ENCODE data around the gene GALNTL6. TPM values are rescaled to one million over a fixed set of nuclear protein-coding genes. Genes with fewer than 3 reads are reported as not detected.

GALNTL6 gene
- total RNA-seq, 1 donor from 2014 or later, result not detected

DNA sequence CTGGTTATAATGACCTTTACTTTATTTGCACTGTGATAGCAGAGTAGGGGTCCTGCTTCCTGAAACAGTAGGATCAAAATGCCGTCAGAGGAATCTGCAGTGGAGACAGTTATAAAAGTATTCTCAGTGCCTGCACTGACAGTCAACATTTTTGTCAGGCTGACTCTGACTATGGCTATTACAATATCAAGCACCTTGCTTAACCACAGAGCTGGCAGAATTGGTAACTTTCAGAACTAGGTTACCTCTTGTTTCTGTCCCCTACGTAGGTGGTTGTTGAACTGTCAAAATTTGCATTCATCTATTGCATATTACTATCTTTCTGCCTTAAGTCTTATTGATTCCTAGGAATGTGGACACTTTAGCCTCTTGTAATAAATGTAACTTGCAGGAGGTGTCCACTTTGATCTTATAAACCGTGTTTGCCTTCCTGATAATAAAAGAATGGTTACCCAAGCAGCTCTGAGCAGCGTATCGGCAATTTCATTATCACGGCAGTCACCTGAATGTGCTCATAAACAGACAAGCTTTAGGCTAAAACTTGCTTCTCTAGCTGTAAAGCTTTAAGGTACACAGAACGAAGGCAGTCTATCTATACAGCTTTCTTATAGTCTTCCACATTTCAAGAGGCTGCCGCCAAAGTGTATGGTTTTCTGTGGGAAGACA lies 1002.4 kb downstream of the GALNTL6 start:
- H3K27me3 ChIP-seq, result no peaks in the 10 kb centered on the region
- H3K9me3 ChIP-seq, result no peaks in the 10 kb centered on the region
- TF ChIP-seq, protein P1, sequence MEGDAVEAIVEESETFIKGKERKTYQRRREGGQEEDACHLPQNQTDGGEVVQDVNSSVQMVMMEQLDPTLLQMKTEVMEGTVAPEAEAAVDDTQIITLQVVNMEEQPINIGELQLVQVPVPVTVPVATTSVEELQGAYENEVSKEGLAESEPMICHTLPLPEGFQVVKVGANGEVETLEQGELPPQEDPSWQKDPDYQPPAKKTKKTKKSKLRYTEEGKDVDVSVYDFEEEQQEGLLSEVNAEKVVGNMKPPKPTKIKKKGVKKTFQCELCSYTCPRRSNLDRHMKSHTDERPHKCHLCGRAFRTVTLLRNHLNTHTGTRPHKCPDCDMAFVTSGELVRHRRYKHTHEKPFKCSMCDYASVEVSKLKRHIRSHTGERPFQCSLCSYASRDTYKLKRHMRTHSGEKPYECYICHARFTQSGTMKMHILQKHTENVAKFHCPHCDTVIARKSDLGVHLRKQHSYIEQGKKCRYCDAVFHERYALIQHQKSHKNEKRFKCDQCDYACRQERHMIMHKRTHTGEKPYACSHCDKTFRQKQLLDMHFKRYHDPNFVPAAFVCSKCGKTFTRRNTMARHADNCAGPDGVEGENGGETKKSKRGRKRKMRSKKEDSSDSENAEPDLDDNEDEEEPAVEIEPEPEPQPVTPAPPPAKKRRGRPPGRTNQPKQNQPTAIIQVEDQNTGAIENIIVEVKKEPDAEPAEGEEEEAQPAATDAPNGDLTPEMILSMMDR (IDR thresholded peaks at IDR 0.05), result no peak
- H3K4me1 ChIP-seq, result no peaks in the 10 kb centered on the region
- H3K36me3 ChIP-seq, result no peaks in the 10 kb centered on the region
- intact Hi-C loops (cut with DNase I), result no loop called here
- DNase-seq (ENCODE audit: low spot score in 2 of 2), result no peak
- H3K27ac ChIP-seq, result no peak overlapping the region
- no peak overlapping the region for H3K4me3 ChIP-seq

DNA sequence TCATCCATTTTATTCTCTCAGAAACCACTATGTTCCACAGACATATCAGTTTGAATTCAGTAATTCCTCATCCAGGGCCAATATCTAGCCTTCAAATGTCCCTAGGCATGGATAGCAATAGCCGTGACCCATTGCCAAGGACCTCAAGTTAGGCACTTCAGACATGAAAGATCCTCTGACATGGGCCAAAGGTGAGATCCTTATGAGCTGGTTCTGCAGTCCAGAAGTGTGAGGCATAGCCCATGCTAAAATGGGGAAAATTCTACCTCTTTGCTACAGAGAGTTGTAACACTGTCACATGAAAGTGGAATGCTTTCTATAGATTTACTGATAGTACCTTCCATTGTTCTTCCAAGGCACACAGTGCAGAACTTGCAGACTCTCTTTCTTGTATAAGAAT lies 1005.7 kb downstream of the GALNTL6 start:
- no peak for DNase-seq (ENCODE audit: low spot score in 2 of 2)
- intact Hi-C loops (cut with DNase I), result no loop called here
- H3K4me1 ChIP-seq, result no peaks in the 10 kb centered on the region
- H3K4me3 ChIP-seq, result no peak overlapping the region
- H3K9me3 ChIP-seq, result no peaks in the 10 kb centered on the region
- no peaks in the 10 kb centered on the region for H3K36me3 ChIP-seq
- TF ChIP-seq, protein P1 (IDR thresholded peaks at IDR 0.05), result no peak
- no peak overlapping the region for H3K27ac ChIP-seq
- no peaks in the 10 kb centered on the region for H3K27me3 ChIP-seq

DNA sequence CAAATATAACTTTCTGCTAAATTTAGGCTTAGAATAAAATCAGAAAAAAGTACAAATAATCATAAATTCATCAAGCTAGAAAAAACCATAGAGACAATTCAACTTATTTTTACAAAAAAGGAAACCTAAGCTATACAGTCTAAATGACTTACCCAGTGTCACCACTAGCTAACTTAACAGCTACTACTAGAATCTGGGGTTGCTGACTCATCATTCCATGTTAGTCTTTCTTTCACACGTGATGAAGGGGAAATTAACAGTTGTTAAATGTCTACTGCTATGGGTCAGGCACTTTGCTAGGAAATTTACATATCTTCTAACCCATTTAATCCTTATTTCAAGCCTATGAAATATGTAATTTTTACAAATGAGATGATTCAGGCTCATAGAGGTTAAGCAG lies 1006.1 kb downstream of the GALNTL6 start:
- no peak overlapping the region for H3K4me3 ChIP-seq

DNA sequence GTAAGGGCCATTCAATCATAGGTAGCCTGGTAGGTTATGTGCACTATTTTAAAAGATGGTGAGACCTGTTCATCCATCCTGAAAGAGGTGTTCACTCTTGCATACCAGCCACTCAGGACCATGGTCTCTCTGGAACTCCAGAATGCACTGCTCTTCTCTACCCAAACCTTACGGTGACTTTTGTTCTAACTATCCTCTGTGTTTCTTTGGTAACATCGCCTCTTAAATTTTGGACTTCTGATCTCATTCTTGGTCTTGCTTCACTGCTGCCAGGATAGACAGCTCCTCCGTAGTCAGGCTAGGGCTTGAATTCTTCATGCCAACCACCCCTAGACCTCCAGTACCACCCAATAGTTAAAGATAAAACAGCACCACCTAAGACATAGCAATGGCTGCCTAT lies 1009.1 kb downstream of the GALNTL6 start:
- Histone ChIP-seq H3K4me3 (no peak overlapping the region), H3K36me3 (no peaks in the 10 kb centered on the region), H3K9me3 (no peaks in the 10 kb centered on the region), H3K27ac (no peak overlapping the region), H3K4me1 (peaks cover 0 to 3% of the 10 kb centered on the region in 2 donors), H3K27me3 (no peaks in the 10 kb centered on the region)
- intact Hi-C loops (cut with DNase I), result no loop called here
- DNase-seq (ENCODE audit: low spot score in 2 of 2), result no peak
- TF ChIP-seq, protein P1 (IDR thresholded peaks at IDR 0.05), result no peak

More for the DNA sequence above, 1006.1 kb downstream of the GALNTL6 start:
- TF ChIP-seq, protein P1 (IDR thresholded peaks at IDR 0.05), result no peak
- H3K36me3 ChIP-seq, result no peaks in the 10 kb centered on the region
- H3K27me3 ChIP-seq, result no peaks in the 10 kb centered on the region
- H3K27ac ChIP-seq, result no peak overlapping the region
- no peak for DNase-seq (ENCODE audit: low spot score in 2 of 2)
- H3K9me3 ChIP-seq, result no peaks in the 10 kb centered on the region
- no peaks in the 10 kb centered on the region for H3K4me1 ChIP-seq
- intact Hi-C loops (cut with DNase I), result no loop called here

DNA sequence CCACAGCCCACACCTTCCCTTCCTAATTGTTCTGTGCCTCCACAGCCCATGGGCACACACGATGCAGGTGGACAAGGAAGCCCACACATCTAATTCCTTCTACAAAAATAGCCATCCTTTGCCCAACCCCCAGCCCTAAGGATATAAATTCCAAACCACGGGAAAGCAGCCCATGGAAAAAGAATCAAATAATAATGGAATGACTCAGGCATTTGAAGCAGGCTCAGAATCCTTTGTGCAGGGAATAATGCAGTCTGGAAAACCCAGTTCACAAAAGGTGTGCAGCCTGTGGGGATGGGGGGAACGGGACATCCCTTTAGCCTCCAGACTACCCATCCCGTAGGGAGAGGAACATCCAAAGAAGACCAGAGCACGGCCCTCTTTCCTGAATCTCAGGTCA lies 1013.1 kb downstream of the GALNTL6 start:
- intact Hi-C loops (cut with DNase I), result no loop called here
- TF ChIP-seq, protein P1 (IDR thresholded peaks at IDR 0.05), result no peak
- H3K36me3 ChIP-seq, result no peaks in the 10 kb centered on the region
- H3K4me3 ChIP-seq, result no peak overlapping the region
- no peaks in the 10 kb centered on the region for H3K9me3 ChIP-seq
- H3K27ac ChIP-seq, result no peak overlapping the region
- no peaks in the 10 kb centered on the region for H3K27me3 ChIP-seq
- no peak for DNase-seq (ENCODE audit: low spot score in 2 of 2)
- H3K4me1 ChIP-seq, result peaks cover 0 to 3% of the 10 kb centered on the region in 2 donors

DNA sequence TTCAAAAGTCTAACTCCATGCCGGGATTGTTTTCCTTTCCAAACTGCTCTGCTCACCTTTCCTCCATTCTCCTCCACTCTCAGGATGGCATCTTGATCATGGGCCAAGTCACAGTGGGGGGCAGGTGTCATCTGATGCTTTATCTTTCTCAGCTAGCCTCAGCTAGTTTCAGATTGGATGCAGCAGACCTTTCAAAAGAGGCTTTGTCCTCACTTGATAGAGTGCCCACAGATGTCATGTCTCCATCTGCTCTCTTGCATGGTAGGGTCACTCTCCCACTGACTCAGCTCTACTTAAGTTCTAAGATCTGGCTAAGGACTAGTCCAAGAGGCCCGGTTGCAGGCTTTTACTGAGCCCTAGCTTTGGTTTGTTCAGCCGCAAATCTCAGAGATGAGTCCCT lies 1013.7 kb downstream of the GALNTL6 start:
- no peak overlapping the region for H3K27ac ChIP-seq
- TF ChIP-seq, protein P1 (IDR thresholded peaks at IDR 0.05), result no peak
- no peak for DNase-seq (ENCODE audit: low spot score in 2 of 2)
- no peaks in the 10 kb centered on the region for H3K9me3 ChIP-seq
- H3K36me3 ChIP-seq, result no peaks in the 10 kb centered on the region
- intact Hi-C loops (cut with DNase I), result no loop called here
- H3K4me3 ChIP-seq, result no peak overlapping the region
- H3K4me1 ChIP-seq, result peaks cover 0 to 3% of the 10 kb centered on the region in 2 donors
- no peaks in the 10 kb centered on the region for H3K27me3 ChIP-seq
